Esophagus squamous epithelium (tissue), 5 donors: ENCODE measurements around the gene NFATC3. TPM values are rescaled to one million over a fixed set of nuclear protein-coding genes. Genes with fewer than 3 reads are reported as not detected.

ENCODE experiments used
- DNase-seq: peaks from one replicate; lab custom pipeline; 2025; lab: John Stamatoyannopoulos, UW
- H3K27ac ChIP-seq, 4 donors: fragments of 200-600 bp; sonication (generic); one replicate each; pipeline ENCODE4 v1.5.1; 2016 to 2019; ENCODE audit warnings: mild to moderate bottlenecking in 1 of 4
- H3K27me3 ChIP-seq, 4 donors: fragments of 200-600 bp; sonication (generic); 1 replicate in 3 of 4; 2 replicates in 1 of 4; pipeline versions ENCODE4 v1.5.1 to v1.6.0; 2017 to 2021; ENCODE audit warnings: antibody characterized with exemption in 1 of 4
- H3K36me3 ChIP-seq, 3 donors: fragments of 200-600 bp; sonication (generic); one replicate each; pipeline ENCODE4 v1.5.1; 2016 to 2019
- H3K4me1 ChIP-seq, 3 donors: fragments of 200-600 bp; sonication (generic); one replicate each; pipeline ENCODE4 v1.5.1; 2017 to 2019
- H3K4me3 ChIP-seq, 4 donors: fragments of 200-600 bp; sonication (generic); 1 replicate in 3 of 4; 2 replicates in 1 of 4; pipeline ENCODE4 v1.5.1; 2016 to 2019; ENCODE audit warnings: mild to moderate bottlenecking in 2 of 4, moderate library complexity in 1 of 4
- H3K9me3 ChIP-seq, 3 donors: fragments of 200-600 bp; sonication (generic); one replicate each; pipeline ENCODE4 v1.5.1; 2016 to 2019
- POLR2A ChIP-seq, 4 donors: fragments of 450-650 bp; IDR thresholded peaks; one replicate each; pipeline ENCODE4 v1.6.1; 2017; ENCODE audit warnings: antibody characterized with exemption in 4 of 4, mild to moderate bottlenecking in 4 of 4, moderate library complexity in 3 of 4
- WGBS, 2 donors: methylation state at CpG; one replicate each; pipeline ENCODE4 v1.1.5; 2018; 5-methylcytosine and 5-hydroxymethylcytosine counted together
- intact Hi-C: fragments of 100-400 bp; cut with DNase I; formaldehyde crosslinking; loops from one replicate; pipeline ENCODE4 v1.15.0; 2022
- total RNA-seq, 4 donors: library from RNA; depleted of rRNA; stranded (reverse); fragments of >200 nt; gene quantifications; one replicate each; pipeline ENCODE4 v1.1.0, GENCODE V29; 2016
- TF ChIP-seq, protein P1 (sequence below), 6 experiments: fragments of 450-650 bp in 4 of 6; fragments of 200-600 bp in 2 of 6; sonication (generic) in 2 of 6; IDR thresholded peaks; one replicate each; pipeline ENCODE4 v1.5.1; 2016 to 2019; ENCODE audit warnings: antibody characterized with exemption in 6 of 6, mild to moderate bottlenecking in 4 of 6, moderate library complexity in 4 of 6
- donor health status: DM: yes; HTN: yes; CAD: no.

Gene NFATC3
- total RNA-seq, 4 donors from 2014 or later = 18.6 to 30.9 (median 20.5) TPM

DNA sequence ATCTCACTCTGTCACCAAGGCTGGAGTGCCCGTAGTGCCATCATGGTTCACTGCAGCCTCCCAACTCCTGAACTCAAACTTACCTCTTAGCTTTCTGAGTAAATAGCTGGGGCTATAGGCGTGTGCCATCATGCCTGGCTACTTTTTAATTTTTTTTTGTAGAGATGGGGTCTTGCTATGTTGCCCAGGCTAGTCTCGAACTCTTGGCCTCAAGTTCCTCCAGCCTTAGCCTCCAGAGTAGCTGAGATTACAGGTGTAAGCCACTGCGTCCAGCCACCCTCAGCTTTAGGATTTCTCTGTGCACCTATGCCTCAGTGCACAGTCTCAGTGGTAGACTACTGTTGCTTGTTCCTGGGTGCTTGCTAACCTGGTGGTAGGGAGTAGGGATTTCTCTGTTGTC lies 184.6 kb downstream of the NFATC3 start:
- Histone ChIP-seq H3K27me3 (no peaks in the 10 kb centered on the region), H3K9me3 (no peaks in the 10 kb centered on the region), H3K27ac (no peak overlapping the region), H3K4me1 (peaks cover 15 to 76% (median 23%) of the 10 kb centered on the region in 3 donors), H3K36me3 (peaks cover 0 to 10% (median 0%) of the 10 kb centered on the region in 3 donors), H3K4me3 (no peak overlapping the region)
- WGBS, 2 donors = 93% methylated on average over 3 to 4 of the region's 4 CpGs
- no peak for DNase-seq
- TF ChIP-seq, protein P1, sequence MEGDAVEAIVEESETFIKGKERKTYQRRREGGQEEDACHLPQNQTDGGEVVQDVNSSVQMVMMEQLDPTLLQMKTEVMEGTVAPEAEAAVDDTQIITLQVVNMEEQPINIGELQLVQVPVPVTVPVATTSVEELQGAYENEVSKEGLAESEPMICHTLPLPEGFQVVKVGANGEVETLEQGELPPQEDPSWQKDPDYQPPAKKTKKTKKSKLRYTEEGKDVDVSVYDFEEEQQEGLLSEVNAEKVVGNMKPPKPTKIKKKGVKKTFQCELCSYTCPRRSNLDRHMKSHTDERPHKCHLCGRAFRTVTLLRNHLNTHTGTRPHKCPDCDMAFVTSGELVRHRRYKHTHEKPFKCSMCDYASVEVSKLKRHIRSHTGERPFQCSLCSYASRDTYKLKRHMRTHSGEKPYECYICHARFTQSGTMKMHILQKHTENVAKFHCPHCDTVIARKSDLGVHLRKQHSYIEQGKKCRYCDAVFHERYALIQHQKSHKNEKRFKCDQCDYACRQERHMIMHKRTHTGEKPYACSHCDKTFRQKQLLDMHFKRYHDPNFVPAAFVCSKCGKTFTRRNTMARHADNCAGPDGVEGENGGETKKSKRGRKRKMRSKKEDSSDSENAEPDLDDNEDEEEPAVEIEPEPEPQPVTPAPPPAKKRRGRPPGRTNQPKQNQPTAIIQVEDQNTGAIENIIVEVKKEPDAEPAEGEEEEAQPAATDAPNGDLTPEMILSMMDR (IDR thresholded peaks at IDR 0.05) = no peak
- TF ChIP-seq POLR2A (IDR thresholded peaks at IDR 0.05) = no peak
- intact Hi-C loops = no loop called here

DNA sequence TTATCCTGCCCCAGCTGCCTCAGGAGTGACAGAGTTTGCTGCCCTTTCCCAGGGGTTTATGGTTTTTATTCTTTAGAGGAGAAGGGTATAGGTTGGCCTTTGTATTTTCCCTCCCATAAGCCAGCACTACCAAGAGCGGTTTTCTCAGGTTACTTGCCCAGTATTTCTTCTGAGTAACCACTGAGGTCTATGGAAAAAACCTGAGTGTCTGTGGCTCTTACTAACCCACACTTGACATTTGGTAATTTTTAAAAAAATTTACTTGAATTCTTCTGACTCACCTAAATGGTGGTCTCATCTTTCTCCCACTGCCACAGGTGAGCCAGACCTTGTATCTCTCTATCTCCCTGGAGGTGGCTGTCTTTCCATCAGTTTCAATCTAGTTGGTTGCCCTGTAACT lies 185.2 kb downstream of the NFATC3 start:
- 0 to 36% methylated on average over 1 of the region's 1 CpG for WGBS, 2 donors
- intact Hi-C loops = no loop called here
- Histone ChIP-seq H3K9me3 (no peaks in the 10 kb centered on the region), H3K27ac (no peak overlapping the region), H3K4me3 (no peak overlapping the region), H3K36me3 (peaks cover 0 to 15% (median 0%) of the 10 kb centered on the region in 3 donors), H3K4me1 (peaks cover 9 to 76% (median 28%) of the 10 kb centered on the region in 3 donors), H3K27me3 (no peaks in the 10 kb centered on the region)
- DNase-seq = no peak
- TF ChIP-seq, protein P1 (IDR thresholded peaks at IDR 0.05) = no peak
- TF ChIP-seq POLR2A (IDR thresholded peaks at IDR 0.05) = no peak

DNA sequence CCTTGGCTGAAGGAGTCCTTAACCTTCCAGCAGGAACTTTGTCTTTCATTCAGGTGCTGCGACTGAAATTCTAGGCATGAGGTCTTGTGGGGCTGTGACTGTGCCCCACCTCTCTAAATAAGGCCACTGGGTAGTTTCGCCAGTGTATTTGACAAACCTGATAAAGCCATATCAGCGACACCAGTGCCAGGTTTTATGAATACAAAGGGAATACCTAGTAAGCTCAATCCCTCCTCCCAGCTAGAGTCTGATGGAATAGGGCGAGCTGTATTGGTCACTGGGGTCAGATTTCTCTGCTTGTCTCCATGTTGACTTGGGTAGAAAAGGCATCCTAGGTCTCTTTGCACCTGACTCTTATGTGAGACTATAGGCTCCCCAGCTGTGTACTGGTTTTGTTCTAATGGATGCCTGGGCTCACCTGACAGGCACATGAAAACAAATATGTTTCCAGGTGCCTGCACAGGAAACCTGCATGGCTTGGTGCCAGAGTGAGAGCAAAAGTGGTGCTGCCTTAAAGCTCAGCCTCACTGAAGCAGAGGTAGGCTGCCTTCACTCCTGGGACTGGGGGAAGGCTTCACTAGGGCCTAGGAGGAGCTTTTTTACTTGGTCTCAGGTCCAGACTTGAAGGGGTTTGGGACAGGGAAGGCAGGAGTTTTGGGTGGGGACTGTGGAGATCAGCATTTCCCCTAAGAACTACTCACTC lies 187.5 kb downstream of the NFATC3 start:
- no peak for DNase-seq
- 96 to 100% methylated on average over 1 to 2 of the region's 4 CpGs for WGBS, 2 donors

DNA sequence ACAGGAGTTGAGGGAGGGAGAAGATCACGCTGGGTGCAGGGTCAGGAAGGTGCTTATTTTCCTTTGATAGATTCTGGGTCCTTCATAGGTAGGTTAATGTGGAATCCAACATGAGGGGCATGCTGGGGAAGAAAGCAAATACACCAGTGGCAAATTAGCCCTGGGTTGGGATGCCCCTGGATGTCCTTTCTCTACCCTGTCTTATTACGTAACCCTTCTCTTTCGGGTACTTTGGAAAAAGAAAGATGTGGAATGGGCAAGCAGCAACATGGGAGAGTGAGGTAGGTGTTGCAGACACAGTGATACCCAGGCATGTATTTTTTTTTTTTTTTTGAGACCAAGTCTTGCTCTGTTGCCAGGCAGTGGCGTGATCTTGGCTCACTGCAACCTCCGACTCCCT lies 188.3 kb downstream of the NFATC3 start:
- DNase-seq = no peak
- TF ChIP-seq, protein P1 (IDR thresholded peaks at IDR 0.05) = no peak
- no peak for TF ChIP-seq POLR2A (IDR thresholded peaks at IDR 0.05)
- peaks cover 0 to 70% (median 28%) of the 10 kb centered on the region in 3 donors for H3K4me1 ChIP-seq
- peaks cover 0 to 15% (median 0%) of the 10 kb centered on the region in 3 donors for H3K36me3 ChIP-seq
- H3K4me3 ChIP-seq = no peak overlapping the region
- no peaks in the 10 kb centered on the region for H3K9me3 ChIP-seq
- no peaks in the 10 kb centered on the region for H3K27me3 ChIP-seq
- intact Hi-C loops = no loop called here
- peak overlapping the region in 1 of 4 donors; percentile 48 for H3K27ac ChIP-seq
- 55 to 64% methylated on average over 5 of the region's 5 CpGs for WGBS, 2 donors

More for the DNA sequence above, 187.5 kb downstream of the NFATC3 start:
- Histone ChIP-seq H3K27me3 (no peaks in the 10 kb centered on the region), H3K36me3 (peaks cover 0 to 15% (median 0%) of the 10 kb centered on the region in 3 donors), H3K4me1 (peaks cover 0 to 75% (median 28%) of the 10 kb centered on the region in 3 donors), H3K4me3 (no peak overlapping the region), H3K9me3 (no peaks in the 10 kb centered on the region), H3K27ac (peak overlapping the region in 2 of 4 donors; percentile 2 to 48)
- TF ChIP-seq, protein P1 (IDR thresholded peaks at IDR 0.05) = no peak
- no peak for TF ChIP-seq POLR2A (IDR thresholded peaks at IDR 0.05)
- intact Hi-C loops = no loop called here

DNA sequence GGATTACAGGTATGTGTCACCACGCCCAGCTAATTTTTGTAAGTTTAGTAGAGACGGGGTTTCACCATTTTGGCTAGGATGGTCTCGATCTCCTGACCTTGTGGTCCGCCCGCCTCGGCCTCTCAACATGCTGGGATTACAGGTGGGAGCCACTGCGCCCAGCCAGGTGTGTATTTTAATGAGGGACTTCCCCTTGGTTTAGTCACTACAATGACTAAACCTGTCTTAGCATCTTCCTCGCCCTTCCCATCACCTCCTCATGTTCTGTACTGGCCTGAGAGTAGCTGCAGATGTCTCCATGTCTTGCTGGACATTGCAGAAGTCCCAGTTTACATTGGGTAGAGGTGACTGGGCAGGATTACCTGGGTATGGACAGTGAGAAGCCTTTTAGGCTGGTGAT lies 188.7 kb downstream of the NFATC3 start:
- no peak for DNase-seq
- WGBS, 2 donors = 36 to 57% methylated on average over 6 to 8 of the region's 8 CpGs
- intact Hi-C loops = no loop called here

More for the DNA sequence above, 188.7 kb downstream of the NFATC3 start:
- Histone ChIP-seq H3K36me3 (peaks cover 0 to 18% (median 0%) of the 10 kb centered on the region in 3 donors), H3K9me3 (no peaks in the 10 kb centered on the region), H3K4me3 (no peak overlapping the region), H3K4me1 (peaks cover 0 to 70% (median 28%) of the 10 kb centered on the region in 3 donors), H3K27me3 (no peaks in the 10 kb centered on the region), H3K27ac (no peak overlapping the region)
- TF ChIP-seq, protein P1 (IDR thresholded peaks at IDR 0.05) = no peak
- TF ChIP-seq POLR2A (IDR thresholded peaks at IDR 0.05) = no peak
